Measurements from ENCODE around the gene CCNA2.

Gene CCNA2

GRCh38 chr4:121771869-121772268 is 51.8 kb downstream of the CCNA2 start:
- DNase-seq: no peak

- DNase-seq: no peak
Measured at GRCh38 chr4:121769341-121769740, 54.3 kb downstream of the CCNA2 start.

GRCh38 chr4:121767166-121767565 is 56.5 kb downstream of the CCNA2 start:
- DNase-seq: no peak
